IPS-20b (cell line): Measurements from ENCODE around the gene ARHGAP26.

ENCODE experiments used
- H3K27ac ChIP-seq: one replicate; pipeline ENCODE4 v1.5.1; 2013; ENCODE audit warnings: low read length
- H3K27me3 ChIP-seq: 2 replicates; pipeline ENCODE4 v1.6.1; 2013; ENCODE audit warnings: mild to moderate bottlenecking, low read length, inconsistent platforms; ENCODE audit not compliant: insufficient read depth
- H3K36me3 ChIP-seq: 2 replicates; pipeline ENCODE4 v1.6.1; 2013; ENCODE audit warnings: low read depth, mild to moderate bottlenecking, inconsistent platforms, low read length, moderate library complexity; ENCODE audit not compliant: insufficient read depth
- H3K4me1 ChIP-seq: 2 replicates; pipeline ENCODE4 v1.6.1; 2013; ENCODE audit warnings: mild to moderate bottlenecking, control low read depth, inconsistent platforms, low read length, moderate library complexity; ENCODE audit not compliant: insufficient read depth
- H3K4me3 ChIP-seq: 2 replicates; pipeline ENCODE4 v1.5.1; 2013; ENCODE audit warnings: mild to moderate bottlenecking, low read length, inconsistent platforms
- H3K9ac ChIP-seq: 2 replicates; pipeline ENCODE4 v1.6.1; 2013; ENCODE audit warnings: low read depth, mild to moderate bottlenecking, inconsistent platforms, low read length, moderate library complexity
- H3K9me3 ChIP-seq: 2 replicates; pipeline ENCODE4 v1.6.1; 2013; ENCODE audit warnings: mild to moderate bottlenecking, low read depth, low read length, inconsistent platforms; ENCODE audit not compliant: insufficient read depth

Gene ARHGAP26

DNA sequence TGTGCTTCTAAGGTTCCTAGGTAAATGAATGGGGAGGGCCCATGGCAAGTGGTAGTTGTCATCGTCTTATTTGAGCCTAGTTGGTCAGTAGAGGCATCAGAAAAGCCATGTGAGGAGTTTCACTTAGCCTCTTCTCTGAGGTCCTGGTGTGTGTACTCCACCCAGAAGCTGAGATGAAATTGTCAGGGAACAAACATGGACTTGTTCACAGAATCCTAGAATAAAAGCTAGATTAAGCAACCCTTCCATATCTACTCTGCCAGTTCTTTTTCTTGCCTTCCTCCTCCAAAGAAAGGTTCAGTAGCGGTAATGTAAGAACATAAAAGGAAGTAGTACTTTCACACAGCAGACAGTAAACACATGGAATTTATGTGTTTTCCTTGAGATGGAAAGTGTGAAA is 70.4 kb downstream of the ARHGAP26 start:
- no peaks in the 10 kb centered on the region for H3K9me3 ChIP-seq
- no peaks in the 10 kb centered on the region for H3K27me3 ChIP-seq
- H3K27ac ChIP-seq = no peak overlapping the region

GRCh38 chr5:142841511-142842265 is 71.5 kb downstream of the ARHGAP26 start:
- Histone ChIP-seq H3K9me3 (no peaks in the 10 kb centered on the region), H3K27ac (no peak overlapping the region), H3K4me3 (no peak overlapping the region), H3K27me3 (no peaks in the 10 kb centered on the region), H3K4me1 (no peaks in the 10 kb centered on the region), H3K36me3 (no peaks in the 10 kb centered on the region), H3K9ac (no peak overlapping the region)

More for the DNA sequence above, 70.4 kb downstream of the ARHGAP26 start:
- Histone ChIP-seq H3K4me3 (no peak overlapping the region), H3K4me1 (no peaks in the 10 kb centered on the region), H3K9ac (no peak overlapping the region), H3K36me3 (no peaks in the 10 kb centered on the region)

GRCh38 chr5:142842994-142843905 is 73.1 kb downstream of the ARHGAP26 start:
- H3K36me3 ChIP-seq = no peaks in the 10 kb centered on the region
- H3K27me3 ChIP-seq = no peaks in the 10 kb centered on the region
- H3K4me3 ChIP-seq = no peak overlapping the region
- no peak overlapping the region for H3K27ac ChIP-seq
- H3K9me3 ChIP-seq = no peaks in the 10 kb centered on the region
- H3K4me1 ChIP-seq = peaks cover 7% of the 10 kb centered on the region; the same call in 1 of the 2 replicates
- H3K9ac ChIP-seq = no peak overlapping the region

- Histone ChIP-seq H3K36me3 (no peaks in the 10 kb centered on the region), H3K9ac (no peak overlapping the region), H3K9me3 (no peaks in the 10 kb centered on the region), H3K4me3 (no peak overlapping the region), H3K27ac (no peak overlapping the region), H3K4me1 (peaks cover 13% of the 10 kb centered on the region; the same call in 1 of the 2 replicates), H3K27me3 (no peaks in the 10 kb centered on the region)
Measured at GRCh38 chr5:142844866-142845265, 74.7 kb downstream of the ARHGAP26 start.

GRCh38 chr5:142845402-142845921 is 75.3 kb downstream of the ARHGAP26 start:
- Histone ChIP-seq H3K4me3 (no peak overlapping the region), H3K9ac (no peak overlapping the region), H3K27me3 (no peaks in the 10 kb centered on the region), H3K27ac (no peak overlapping the region), H3K4me1 (peaks cover 13% of the 10 kb centered on the region; the same call in 1 of the 2 replicates), H3K36me3 (no peaks in the 10 kb centered on the region), H3K9me3 (no peaks in the 10 kb centered on the region)

- Histone ChIP-seq H3K9ac (no peak overlapping the region), H3K4me1 (peaks cover 13% of the 10 kb centered on the region; the same call in 1 of the 2 replicates), H3K27ac (no peak overlapping the region), H3K27me3 (no peaks in the 10 kb centered on the region), H3K4me3 (no peak overlapping the region), H3K36me3 (no peaks in the 10 kb centered on the region), H3K9me3 (no peaks in the 10 kb centered on the region)
Measured at GRCh38 chr5:142845954-142846398, 75.8 kb downstream of the ARHGAP26 start.

DNA sequence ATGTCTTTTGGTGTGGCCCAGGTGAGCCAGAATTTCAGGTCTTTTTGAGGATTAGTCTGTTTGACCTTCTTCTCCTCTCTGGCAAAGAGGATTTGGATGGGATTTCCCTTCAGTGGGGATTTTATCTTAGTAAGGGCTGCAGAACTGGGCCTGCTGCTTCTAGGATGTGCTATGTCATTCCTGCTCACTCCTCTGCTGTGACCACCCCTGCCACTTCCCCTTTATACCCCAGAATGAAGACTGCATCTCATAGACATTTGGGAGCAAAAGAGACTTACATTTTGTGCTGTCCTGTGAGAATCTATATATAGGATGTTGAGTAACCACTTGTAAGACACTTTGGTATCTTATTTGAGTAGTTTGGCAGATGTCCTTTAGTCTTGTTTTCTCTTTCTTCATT is 76.2 kb downstream of the ARHGAP26 start:
- Histone ChIP-seq H3K4me1 (peaks cover 13% of the 10 kb centered on the region; the same call in 1 of the 2 replicates), H3K9me3 (no peaks in the 10 kb centered on the region), H3K36me3 (no peaks in the 10 kb centered on the region), H3K9ac (no peak overlapping the region), H3K27ac (no peak overlapping the region), H3K27me3 (no peaks in the 10 kb centered on the region), H3K4me3 (no peak overlapping the region)

GRCh38 chr5:142847898-142848790 is 78.0 kb downstream of the ARHGAP26 start:
- no peak overlapping the region for H3K9ac ChIP-seq
- peaks cover 13% of the 10 kb centered on the region; the same call in 1 of the 2 replicates for H3K4me1 ChIP-seq
- H3K9me3 ChIP-seq = no peaks in the 10 kb centered on the region
- H3K4me3 ChIP-seq = no peak overlapping the region
- H3K27ac ChIP-seq = no peak overlapping the region
- H3K36me3 ChIP-seq = no peaks in the 10 kb centered on the region
- no peaks in the 10 kb centered on the region for H3K27me3 ChIP-seq

GRCh38 chr5:142849466-142849865 is 79.3 kb downstream of the ARHGAP26 start:
- Histone ChIP-seq H3K36me3 (no peaks in the 10 kb centered on the region), H3K9ac (no peak overlapping the region), H3K27me3 (no peaks in the 10 kb centered on the region), H3K4me1 (peaks cover 13% of the 10 kb centered on the region; the same call in 1 of the 2 replicates), H3K27ac (no peak overlapping the region), H3K4me3 (no peak overlapping the region), H3K9me3 (no peaks in the 10 kb centered on the region)

DNA sequence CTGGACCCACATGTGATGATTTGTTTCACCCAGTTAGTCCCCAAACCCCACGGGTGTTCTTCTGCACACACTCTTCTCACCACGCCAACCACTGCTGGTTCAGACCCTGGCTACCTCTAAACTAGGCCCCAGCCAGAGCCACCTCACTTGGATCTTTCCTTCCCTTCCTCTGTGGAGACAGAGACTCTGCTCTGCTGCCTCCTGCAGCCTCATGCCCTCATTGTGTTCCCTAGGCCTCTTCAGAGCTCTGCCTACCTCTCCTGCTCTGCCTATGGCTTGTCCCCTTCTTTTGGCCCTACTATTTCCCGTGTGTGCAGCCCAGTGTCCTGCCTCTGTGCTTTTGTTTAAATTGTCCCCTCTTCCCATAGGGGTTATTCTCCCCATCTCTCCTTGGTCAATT is 79.7 kb downstream of the ARHGAP26 start:
- H3K27me3 ChIP-seq = no peaks in the 10 kb centered on the region
- no peak overlapping the region for H3K9ac ChIP-seq
- no peak overlapping the region for H3K4me3 ChIP-seq
- no peaks in the 10 kb centered on the region for H3K9me3 ChIP-seq
- no peaks in the 10 kb centered on the region for H3K36me3 ChIP-seq
- no peak overlapping the region for H3K27ac ChIP-seq
- H3K4me1 ChIP-seq = peaks cover 13% of the 10 kb centered on the region; the same call in 1 of the 2 replicates

- Histone ChIP-seq H3K9ac (no peak overlapping the region), H3K4me3 (no peak overlapping the region), H3K9me3 (no peaks in the 10 kb centered on the region), H3K4me1 (peaks cover 13% of the 10 kb centered on the region; the same call in 1 of the 2 replicates), H3K27me3 (no peaks in the 10 kb centered on the region), H3K36me3 (no peaks in the 10 kb centered on the region), H3K27ac (no peak overlapping the region)
Measured at GRCh38 chr5:142851731-142852130, 81.6 kb downstream of the ARHGAP26 start.
